NOMO-1 treated with dmso at 0.1 percent for 144 hours (cell line): Measurements from ENCODE around the gene LMTK3.

ENCODE experiments used
- DNase-seq: peaks from one replicate; lab custom pipeline; 2025; ENCODE audit not compliant: unreplicated experiment; lab: John Stamatoyannopoulos, UW

LMTK3 gene

DNA sequence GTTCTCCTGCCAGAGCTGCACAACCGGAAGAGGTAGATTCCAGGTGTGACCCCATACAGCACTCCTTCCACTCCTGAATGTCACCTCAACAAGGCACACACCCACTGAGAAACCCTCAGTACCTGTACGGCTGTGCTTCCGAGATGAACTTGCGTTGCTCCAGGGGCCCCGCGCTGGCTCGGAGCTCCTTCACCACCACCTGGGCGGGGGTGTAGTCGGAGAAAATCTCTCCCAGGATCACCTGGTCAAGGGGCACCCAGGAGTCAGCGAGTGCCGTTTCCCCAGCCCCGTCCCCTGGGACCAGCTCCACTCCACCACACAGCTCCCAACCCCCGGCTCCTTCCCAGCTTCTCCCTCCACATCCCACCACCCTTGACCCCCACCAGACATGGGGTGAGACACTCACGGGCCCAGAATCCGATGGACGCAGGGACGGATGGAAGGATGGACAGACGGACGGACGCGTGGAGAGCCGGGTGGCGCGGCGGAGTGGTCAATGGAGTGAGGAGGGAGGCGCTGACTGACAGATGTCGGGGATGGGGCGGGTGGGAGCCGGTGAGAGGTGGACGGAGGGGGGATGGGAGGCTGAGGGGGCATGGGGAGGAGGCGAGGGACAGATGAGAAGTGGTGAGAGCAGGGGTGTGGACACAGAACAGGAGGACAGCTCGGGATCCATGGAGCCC, 2.8 kb downstream of the LMTK3 start:
- DNase-seq: no peak

DNA sequence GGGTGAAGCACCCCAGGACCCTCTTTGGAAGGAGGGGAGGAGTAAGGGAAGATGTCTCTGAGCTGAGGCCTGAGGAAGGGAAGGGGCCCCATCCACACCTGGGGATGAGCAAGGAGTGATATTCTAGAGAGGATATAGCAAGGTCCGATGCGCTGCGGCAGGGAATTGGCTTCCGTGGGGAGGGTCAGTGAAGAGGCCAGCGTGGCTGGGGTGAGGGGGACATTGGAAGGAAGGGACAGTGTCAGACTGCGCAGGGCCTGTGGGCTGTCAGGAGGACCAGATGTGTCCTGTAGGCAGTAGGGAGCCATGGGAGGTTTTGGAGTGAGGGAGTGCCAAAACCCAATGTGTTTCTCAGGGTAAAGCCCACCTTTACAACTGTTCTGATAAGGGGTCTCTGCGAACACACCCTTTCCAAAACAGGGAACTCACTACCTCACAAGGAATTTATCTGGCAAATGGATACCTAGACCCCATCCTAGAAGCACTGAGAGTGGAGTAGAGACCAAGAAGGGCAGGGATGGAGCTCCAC, 3.7 kb downstream of the LMTK3 start:
- no peak for DNase-seq

DNA sequence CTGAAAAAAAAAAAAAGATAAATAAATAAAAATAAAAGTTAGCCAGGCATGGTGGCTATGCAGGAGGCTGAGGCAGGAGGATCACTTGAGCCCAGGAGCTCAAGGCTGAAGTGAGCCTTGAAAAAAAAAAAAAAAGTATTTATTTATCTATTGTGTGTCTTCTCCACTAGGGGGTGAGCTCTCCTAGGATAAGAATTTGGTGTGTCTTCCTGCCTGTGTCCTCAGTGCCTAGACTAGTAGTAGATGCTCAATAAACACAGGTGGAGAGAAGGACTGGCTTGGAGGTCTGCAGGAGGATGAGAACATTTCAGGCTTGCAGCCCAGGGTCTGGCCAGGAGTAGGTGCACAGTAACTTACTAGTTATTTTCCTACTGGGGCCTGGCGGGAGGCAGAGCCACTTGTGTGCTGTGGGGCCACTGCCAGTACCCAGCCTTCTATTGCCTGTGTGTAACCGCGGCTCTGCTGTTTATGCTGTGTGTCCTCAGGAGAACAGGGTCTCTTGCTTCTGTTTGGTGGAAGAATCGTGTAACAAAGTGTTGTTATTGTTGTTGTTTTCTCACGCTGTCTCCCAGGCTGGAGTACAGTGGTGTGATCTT, 5.4 kb downstream of the LMTK3 start:
- DNase-seq: peak; percentile 55

DNA sequence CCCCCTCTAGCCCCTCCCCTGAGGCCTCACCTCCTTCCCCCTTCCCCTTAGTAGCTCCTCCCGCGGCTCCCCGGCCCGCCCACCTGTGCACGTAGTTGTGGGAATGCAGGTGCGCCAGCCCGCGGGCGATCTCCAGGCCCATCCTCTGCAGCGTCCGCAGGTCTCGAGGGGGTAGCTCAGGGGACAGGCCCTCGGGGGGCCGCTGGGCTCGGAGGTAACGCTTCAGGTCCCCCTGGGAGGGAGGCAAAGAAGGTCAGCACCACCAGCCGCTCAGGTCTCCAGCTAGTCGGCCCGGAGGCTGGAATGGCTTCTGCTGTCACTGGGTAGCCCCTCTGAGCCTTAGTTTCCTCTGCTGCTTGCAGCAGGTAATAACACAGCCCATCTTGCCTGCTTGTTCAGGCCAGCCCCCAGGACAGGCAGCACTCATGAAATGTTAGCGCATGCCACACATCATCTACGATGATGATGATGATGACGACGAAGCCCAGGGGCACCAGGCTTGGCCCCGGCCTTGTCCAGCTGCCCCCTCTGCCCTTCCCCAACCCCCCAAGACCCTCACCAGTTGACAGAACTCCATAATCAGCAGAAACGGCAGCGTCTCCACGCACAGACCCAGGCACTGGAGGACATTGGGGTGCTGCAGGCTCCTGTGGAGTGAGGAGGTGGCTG, 9.2 kb downstream of the LMTK3 start:
- DNase-seq: no peak

DNA sequence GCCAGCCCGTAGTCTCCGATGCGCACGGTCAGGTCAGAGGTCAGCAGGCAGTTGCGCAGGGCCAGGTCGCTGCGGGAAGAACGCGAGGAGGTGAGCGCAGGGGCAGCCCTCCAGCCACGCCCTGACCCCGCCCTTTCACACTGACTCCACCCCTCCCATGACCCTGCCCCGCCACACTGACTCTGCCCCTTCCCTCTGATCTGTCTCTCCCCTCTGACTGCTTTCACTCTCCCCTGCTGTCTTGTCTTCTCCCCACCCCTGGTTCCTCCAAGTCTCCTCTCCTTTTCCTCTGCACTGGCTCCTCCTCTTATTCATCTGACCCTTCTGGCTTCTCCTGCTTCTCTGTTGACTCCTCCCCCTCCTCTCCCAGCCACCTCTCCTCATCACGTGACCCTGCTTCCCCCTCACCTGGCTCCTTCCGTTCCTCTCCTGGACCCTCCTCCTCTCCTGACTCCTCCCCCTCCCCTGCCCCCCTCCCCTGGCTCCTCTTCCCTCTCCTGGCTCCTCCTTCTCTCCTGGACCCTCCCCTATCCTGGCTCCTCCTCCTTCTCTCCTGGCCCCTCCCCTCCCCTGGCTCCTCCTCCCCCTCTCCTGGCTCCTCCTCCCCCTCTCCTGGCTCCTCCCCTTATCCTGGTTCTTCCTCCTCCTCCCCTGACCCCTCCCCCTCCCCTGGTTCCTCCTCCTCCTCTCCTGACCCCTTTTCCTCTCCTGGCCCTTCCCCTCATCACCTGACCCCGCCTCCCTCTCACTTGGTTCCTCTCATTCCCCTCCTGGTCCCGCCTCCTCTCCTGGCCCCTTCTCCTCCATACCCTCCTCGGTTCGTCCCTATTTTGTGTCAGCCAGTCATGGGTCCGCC, 9.9 kb downstream of the LMTK3 start:
- DNase-seq: peak; percentile 94

DNA sequence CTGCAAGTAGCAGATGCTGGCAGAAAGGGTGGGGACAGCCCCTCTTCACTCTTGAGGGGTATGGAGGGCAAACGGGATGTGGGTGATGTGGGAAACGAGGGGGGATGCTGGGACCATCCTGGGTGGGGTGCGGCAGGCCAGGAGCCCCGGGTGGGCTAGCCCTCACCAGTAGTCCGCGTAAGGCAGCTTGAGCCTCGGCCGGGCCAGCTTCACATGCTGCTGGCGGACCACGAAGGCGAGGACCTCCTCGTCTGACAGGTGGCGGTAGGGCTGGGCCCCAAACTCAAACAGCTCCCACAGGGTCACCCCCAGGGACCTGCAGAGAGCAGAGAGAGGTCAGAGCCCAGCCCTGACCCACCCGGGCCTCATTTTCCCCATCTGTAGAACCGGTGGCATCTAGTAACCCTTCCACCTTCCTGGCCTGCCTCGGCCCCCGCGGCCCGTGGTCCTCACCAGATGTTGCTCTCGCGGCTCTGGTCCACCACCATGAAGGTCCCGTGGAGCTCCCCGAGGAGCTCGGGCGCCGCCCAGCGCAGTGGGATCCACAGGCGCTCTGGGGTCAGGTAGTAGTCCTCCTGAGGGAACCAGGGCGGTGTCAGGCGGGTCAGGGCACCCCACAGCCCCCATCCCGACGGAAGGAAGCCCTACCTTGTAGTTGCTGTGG, 10.7 kb downstream of the LMTK3 start:
- DNase-seq: no peak

DNA sequence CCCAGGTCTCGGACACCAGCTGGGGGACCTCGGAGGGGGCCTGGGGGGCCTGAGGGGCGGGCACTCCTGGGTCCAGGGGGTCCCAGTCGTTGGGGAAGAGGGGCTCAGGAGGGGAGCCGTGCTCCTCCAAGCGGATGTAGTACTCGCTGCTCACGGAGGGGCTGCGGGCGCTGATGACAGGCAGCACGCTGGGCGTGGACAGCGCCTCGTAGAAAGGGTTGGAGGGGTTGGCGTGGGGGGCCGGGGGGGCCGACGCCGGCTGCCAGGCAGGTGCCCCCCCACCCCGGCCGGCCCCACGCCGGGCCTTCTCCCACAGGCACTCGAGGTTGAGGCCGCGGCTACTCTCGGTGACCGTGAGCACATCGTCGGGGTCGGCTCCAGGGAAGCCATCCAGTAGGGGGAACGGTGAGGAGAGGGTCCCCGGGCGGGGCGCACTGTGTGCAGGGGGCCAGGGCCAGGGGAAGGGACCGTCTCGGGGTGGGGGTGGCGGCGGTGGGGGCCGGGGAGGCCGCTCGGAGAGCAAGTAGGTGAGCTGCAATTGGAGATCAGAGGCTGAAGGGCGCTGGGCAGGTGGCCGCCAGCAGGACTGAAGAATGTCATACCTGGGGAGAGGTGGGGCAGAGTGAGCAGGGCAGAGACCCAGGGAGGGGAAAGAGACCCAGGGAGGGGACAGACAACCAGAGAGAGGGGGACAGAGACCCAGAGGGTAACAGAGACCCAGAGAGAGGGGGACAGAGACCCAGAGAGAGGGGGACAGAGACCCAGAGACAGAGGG, 12.1 kb downstream of the LMTK3 start:
- no peak for DNase-seq

DNA sequence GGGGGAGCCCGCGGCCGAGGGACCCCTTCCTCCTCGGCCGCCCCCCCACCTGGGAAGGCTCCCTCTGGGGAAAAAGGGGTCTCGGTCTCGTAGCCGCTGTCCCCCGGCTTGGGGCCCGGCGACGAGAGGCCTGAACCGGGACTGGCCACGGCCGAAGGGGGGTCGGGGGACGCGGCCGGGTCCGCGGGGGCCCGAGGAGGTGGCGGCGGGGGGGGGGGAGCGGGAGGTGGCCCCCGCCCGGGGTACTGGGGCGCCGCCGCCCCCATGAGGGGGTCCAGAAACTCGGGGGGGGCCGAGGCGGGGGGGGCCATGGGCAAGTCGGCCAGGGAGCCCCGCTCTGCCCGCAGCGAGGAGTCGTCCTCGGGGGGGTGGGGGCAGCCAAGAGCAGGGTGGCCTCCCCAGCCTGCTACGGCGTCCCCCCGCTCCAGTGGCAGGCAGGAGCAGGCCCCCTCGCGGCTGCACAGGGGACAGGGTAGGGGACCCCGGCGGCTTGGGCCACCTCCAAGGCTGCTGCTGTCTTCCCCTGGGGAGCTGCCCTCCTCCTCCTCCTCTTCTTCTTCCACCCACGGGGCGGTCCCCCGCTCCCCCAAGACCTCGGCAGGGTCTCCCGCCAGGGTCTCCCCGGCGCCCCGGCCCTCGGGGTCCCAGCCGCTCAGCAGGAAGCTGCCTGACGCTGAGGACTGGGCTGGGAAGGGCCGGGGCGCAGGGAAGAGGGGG, 12.9 kb downstream of the LMTK3 start:
- DNase-seq: no peak

DNA sequence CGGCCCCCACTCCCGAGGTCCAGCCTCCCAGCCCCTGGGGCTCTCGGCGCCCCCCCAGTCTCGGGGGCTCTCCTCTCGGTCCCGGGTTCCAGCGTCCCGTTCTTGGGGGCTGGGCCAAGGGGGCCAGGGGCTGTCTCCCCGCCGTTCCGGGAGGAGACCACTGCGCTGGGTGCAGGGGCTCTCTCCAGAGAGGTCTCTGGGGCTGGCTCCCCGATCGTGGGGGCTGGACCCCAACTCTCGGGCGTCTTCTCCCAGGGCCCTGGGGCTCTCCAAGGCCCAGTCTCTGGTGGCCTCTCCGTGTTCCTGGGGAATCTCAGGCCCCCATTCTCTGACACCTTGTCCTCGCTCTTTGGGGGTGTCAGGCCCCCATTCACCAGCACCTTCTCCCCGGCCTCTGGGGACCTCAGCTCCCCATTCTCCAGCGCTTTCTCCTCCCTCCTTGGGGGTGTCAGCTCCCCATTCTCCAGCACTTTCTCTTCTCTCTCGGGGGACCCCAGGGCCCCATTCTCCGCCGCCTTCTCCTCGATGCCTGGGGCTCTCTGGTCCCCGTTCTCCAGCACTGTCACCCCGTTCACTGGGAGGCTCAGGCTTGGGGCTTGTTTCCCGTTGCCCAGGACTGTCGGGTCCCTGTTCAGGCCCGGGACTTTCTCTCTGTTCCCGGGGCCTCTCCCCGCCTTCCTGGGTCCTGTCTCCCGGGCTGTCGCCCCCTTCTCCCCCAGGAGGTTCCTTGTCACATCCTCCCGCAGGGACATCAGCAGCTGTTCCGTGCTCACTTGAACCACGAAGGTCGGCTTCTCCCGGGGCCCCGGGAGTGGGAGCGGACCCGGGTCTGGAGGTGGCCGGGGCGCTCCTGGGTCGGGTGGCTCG, 13.7 kb downstream of the LMTK3 start:
- no peak for DNase-seq

DNA sequence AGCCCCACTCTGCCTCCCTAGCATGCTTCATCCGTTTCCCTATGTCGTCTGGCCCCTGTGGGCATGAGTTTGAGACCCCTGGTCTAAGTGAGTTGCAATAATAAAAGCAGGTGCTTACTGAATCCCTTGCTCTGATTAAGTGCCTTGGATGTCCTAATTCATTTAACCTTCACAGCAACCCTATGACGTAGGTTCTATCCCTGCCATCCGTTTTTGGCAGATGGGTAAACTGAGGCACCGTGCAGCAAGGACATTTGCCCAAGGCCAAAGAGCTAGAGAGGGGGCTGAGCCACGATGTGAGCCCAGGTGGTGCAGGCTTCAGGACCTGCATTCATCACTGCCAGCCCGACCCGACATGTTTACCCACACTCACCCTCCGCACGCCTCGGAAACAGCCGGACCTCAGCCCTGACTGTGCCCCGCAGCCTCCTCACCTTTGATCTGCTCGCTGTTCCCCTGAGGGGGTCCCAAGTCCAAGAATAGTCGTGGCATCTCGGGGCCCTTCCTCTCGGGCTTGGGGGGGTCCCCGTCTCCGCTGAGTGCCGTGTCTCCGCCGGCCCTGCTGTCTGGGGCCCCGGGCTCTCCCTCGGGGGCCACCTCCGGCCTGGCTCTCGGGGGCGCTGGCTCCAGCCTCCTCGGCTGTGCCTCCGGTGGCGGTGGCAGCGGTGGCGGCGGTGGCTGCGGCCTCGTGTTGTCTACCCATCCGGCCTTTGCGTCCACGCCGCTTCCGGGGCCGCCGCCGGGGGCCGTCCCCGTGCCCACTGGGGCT, 14.5 kb downstream of the LMTK3 start:
- no peak for DNase-seq

DNA sequence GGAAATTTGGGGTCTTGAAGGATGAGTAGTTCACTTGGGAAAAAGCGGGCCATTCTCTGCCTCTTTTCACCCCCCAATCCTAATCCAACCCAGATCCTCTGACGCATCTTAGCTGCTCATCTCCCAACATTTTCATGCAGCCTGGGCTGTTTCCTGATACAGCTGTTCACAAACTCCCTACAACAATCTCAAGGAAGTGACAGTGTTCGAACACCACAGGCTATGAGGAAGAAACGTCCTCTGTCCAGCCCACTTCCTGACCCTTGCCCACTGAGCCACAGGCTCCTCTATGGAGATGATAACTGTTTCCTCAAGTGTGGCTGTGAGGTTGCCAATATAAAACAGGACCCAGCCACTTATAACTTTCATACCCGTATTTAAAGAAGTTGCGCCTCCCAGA, 16.2 kb downstream of the LMTK3 start:
- no peak for DNase-seq

DNA sequence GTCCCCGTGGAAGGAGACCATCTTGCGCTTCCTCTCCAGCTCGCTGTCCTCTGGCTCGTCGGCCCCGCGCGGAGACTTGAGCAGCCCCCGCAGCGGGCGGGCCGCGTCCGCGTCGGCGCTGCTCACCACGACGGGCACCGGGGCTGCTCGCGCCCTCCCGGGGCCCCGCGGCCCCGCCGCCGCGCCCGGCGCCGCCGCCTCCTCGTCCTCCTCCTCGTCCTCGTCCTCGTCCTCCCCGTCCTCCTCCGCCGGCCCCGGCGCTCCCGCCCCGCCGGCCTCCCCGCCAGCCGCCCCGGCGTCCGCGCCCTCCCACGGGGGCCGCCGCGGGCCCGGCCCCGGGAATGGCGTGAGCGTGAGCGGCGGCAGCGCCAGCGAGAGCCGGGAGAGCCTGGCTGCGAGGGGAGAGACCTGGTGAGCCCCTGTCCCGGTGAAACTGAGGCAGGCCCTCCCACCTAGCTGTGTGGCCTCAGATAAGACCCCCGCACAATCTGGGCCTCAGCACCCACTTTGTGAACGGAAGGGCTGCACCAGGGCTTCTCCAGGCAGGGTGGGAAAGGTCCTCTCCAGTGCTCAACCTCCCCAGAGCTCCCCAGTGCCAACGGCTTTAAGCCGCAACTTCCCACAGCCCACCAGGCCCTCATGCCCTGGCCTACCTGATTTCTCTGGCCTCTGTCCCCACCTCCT, 17.8 kb downstream of the LMTK3 start:
- no peak for DNase-seq

DNA sequence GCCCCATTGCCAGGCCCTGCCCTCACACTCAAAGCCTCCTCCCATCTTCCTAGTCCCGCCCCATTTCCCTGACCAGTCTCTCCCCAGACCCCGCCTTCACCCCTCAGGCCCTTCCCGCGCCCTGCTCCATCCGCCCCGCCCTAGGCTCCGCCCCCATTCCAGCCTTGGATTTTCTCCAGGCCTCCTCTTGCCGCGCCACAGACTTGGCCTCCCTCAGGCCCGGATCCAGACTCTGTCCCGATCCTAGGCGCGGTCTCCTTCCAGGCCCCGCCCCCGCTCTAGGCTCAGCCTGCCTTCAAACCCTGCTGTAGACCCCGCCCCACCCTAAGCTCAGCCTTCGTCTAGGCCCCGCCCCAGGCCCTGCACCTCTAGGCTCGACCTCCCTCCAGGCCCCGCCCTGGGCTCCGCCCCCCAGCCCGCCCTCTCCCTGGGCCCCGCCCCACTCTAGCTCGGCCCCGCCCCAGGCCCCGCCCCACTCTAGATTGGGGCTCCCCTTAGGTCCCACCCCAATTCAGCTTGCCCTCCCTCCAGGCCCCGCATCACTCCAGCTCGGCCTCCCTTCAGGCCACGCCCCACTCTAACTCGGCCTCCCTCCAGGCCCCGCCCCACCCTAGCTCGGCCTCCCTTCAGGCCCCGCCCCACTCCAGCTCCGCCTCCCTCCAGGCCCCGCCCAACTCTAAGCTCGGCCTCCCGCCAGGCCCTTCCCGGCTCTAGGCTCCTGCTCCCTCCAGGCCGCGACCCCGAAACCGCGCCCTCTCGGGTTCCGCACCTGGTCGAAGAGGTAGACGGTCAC, 18.5 kb downstream of the LMTK3 start:
- DNase-seq: peak; percentile 97

DNA sequence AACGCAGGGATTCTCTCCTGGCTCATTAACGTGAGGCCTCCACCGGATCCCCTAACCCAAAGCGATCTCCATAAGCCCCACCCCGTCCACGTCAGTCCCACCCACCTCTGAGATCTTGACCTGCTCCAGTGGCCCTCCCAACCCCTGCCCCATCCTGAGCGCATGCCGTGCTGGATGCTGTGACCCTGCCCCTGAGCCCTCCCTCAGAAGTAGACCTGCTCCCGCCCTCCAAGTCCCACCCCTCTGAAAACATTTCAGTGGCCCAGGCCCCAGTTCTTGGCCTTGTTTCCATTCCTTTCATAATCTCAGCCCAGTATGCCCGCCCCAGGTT, 19.9 kb downstream of the LMTK3 start:
- DNase-seq: no peak

DNA sequence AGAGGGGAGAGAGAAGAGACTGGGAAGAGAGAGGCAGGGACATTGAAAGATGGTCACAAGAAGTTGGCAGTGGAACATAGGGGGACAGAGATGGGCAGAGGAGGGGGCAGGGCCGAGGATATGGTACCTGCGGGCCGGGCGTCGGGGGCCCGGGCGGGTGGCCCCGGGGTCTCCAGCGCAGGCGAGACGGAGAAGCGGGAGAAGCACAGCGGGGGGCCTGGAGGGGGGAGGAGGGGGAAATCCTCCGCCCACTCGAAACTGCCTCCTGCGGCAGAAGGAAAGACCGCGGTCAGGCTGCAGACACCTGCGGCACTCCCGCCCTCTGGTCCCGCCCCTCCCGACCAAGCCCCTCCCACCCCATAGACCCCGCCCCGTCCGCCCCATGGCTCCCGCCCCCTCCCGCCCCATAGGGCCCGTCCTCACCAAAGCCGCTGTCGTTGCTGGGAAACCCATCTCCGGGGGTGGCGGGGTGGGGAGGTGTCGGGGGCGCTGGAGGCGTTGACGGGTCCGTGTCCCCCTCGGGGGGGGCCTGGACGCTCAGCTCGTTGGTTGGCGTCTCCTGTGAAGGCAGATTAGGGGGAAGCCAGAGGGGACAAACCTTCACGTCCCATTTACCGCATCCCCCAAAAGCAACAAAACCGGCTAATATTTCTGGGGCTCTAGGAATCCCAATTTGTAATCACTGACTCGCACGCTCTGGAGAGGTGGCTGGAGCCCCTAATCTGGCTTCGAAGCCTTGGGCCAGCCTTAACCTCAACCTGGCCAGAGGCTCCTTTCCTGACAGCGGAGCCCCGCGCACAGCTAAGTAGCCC, 20.4 kb downstream of the LMTK3 start:
- no peak for DNase-seq
